AG04450 (cell line): ENCODE data around the gene ZSCAN2. TPM values are rescaled to one million over a fixed set of nuclear protein-coding genes. Genes with fewer than 3 reads are reported as not detected.

Experiments used
- CTCF ChIA-PET: fragments of 300-600, 350-600 bp; formaldehyde crosslinking; extraction: SDS; loops from one replicate; lab custom pipeline; 2022; ENCODE audit warnings: antibody characterized with exemption, inconsistent platforms; lab: Charles Lee
- POLR2A ChIA-PET: fragments of 350-600 bp; formaldehyde crosslinking; extraction: SDS; loops from one replicate; lab custom pipeline; 2021; ENCODE audit warnings: antibody characterized with exemption, inconsistent platforms; lab: Yijun Ruan, JAX
- DNase-seq: peaks from one replicate; pipeline ENCODE4 v3.0.0-alpha.2; 2011; ENCODE audit warnings: low read depth, low spot score
- H3K27ac ChIP-seq: one replicate; pipeline ENCODE4 v1.5.1; 2012; ENCODE audit warnings: low read depth, low read length, control low read depth
- H3K27me3 ChIP-seq: one replicate; pipeline ENCODE4 v1.6.0; 2012; ENCODE audit warnings: low read length; ENCODE audit not compliant: control insufficient read depth, insufficient read depth
- H3K4me3 ChIP-seq: 2 replicates; pipeline ENCODE4 v1.5.1; 2011; ENCODE audit warnings: mild to moderate bottlenecking, low read depth, low read length, control low read depth
- H3K9me3 ChIP-seq: 2 replicates; pipeline ENCODE4 v1.5.1; 2012; ENCODE audit warnings: low read length; ENCODE audit not compliant: control insufficient read depth, insufficient read depth
- polyA plus RNA-seq: library from polyadenylated mRNA; depleted of rRNA; stranded (reverse); fragments of >200 nt; gene quantifications from 2 replicates; pipeline ENCODE4 v1.2.3, GENCODE V29; 2011
- TF ChIP-seq, protein P1 (sequence below): IDR thresholded peaks from 2 replicates; pipeline ENCODE4 v1.5.1; 2011; ENCODE audit warnings: low read depth, low read length, control low read depth, inconsistent platforms

ZSCAN2 gene
- polyA plus RNA-seq, 1 experiment, result 16.2 TPM

GRCh38 chr15:84643838-84644237, 43.0 kb downstream of the ZSCAN2 start:
- CTCF ChIA-PET, result interaction anchor here (0.7 kb wide), 2 partner anchors 8 to 56 kb away, joined by 3 to 8 read pairs; no protein-coding TSS in a partner anchor

DNA sequence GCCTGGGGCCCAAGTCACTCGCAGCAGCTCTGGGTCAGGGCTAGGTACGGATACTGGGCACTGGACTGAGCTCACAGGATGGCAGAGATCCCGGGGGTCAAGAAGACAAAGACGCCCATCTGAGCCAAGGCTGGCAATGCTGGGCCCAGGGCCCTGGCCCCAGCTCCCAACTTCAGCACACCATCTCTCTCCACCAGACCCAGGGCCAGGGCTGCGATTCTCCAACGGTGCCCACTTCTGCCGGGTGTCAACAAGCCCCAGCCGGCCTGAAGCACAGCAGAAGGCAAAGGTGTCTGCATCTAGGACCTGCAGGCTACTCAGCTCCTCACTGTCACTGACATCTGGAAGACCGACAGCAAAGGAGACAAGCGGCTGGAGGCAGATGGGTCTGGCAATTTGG, 44.7 kb downstream of the ZSCAN2 start:
- Histone ChIP-seq H3K27ac (no peak overlapping the region), H3K9me3 (no peaks in the 10 kb centered on the region), H3K27me3 (no peaks in the 10 kb centered on the region), H3K4me3 (no peak overlapping the region)
- POLR2A ChIA-PET, result no interaction called here
- CTCF ChIA-PET, result no interaction called here
- no peak for DNase-seq
- TF ChIP-seq, protein P1, sequence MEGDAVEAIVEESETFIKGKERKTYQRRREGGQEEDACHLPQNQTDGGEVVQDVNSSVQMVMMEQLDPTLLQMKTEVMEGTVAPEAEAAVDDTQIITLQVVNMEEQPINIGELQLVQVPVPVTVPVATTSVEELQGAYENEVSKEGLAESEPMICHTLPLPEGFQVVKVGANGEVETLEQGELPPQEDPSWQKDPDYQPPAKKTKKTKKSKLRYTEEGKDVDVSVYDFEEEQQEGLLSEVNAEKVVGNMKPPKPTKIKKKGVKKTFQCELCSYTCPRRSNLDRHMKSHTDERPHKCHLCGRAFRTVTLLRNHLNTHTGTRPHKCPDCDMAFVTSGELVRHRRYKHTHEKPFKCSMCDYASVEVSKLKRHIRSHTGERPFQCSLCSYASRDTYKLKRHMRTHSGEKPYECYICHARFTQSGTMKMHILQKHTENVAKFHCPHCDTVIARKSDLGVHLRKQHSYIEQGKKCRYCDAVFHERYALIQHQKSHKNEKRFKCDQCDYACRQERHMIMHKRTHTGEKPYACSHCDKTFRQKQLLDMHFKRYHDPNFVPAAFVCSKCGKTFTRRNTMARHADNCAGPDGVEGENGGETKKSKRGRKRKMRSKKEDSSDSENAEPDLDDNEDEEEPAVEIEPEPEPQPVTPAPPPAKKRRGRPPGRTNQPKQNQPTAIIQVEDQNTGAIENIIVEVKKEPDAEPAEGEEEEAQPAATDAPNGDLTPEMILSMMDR, result no peak

More at GRCh38 chr15:84643838-84644237, 43.0 kb downstream of the ZSCAN2 start:
- POLR2A ChIA-PET, result no interaction called here
- no peak for DNase-seq
- Histone ChIP-seq H3K27ac (no peak overlapping the region), H3K4me3 (no peak overlapping the region), H3K27me3 (no peaks in the 10 kb centered on the region), H3K9me3 (no peaks in the 10 kb centered on the region)
- TF ChIP-seq, protein P1, result no peak

GRCh38 chr15:84645997-84646396, 45.2 kb downstream of the ZSCAN2 start:
- ChIA-PET CTCF (no interaction called here), POLR2A (no interaction called here)
- Histone ChIP-seq H3K27ac (no peak overlapping the region), H3K4me3 (no peak overlapping the region), H3K9me3 (no peaks in the 10 kb centered on the region), H3K27me3 (no peaks in the 10 kb centered on the region)
- no peak for DNase-seq
- TF ChIP-seq, protein P1, result no peak

DNA sequence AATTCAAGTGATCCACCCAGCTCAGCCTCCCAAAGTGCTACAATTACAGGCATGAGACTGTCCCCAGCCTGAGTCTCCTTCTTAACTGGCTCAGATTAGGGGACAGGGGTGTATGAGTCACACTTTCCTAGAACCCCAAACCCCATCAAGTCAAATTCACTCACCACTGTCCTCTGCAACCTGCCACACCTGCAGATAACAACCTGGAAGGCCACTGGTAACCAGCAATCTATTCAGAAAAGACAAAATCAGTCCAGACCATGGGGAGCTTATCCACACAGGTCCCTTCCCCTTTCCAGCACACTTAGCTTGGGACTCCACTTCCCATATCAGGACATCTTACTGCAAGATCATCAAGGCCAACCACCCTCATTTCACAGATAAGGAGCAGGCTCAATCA, 46.9 kb downstream of the ZSCAN2 start:
- DNase-seq, result no peak
- POLR2A ChIA-PET, result no interaction called here
- H3K27me3 ChIP-seq, result no peaks in the 10 kb centered on the region
- CTCF ChIA-PET, result interaction anchor here (1.3 kb wide), 1 partner anchor 11 kb away, joined by 9 read pairs; the partner anchor contains the start of gene NMB
- H3K9me3 ChIP-seq, result no peaks in the 10 kb centered on the region
- TF ChIP-seq, protein P1, result no peak
- H3K27ac ChIP-seq, result no peak overlapping the region
- no peak overlapping the region for H3K4me3 ChIP-seq

DNA sequence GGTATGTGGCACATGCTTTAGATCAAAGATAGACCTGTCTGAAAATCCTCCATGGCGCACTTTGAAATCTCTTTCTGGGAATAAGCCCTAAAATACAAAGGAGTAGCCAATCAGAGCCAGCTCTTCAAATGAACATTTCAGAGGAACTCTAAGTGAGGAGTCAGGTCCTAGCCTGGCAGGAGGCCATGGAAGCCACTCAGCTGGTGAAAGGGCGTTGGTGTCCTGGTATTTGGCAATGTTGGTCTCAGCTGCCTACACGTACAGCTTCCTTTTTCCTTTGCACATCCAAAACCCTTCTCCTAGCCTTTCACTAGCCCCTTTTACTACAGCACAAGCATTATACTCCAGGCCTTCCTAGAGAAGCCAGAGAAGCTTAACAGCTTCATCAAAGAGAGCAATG, 47.7 kb downstream of the ZSCAN2 start:
- Histone ChIP-seq H3K27me3 (no peaks in the 10 kb centered on the region), H3K4me3 (no peak overlapping the region), H3K9me3 (no peaks in the 10 kb centered on the region), H3K27ac (no peak overlapping the region)
- no peak for DNase-seq
- ChIA-PET CTCF (interaction anchor here (0.6 to 1.3 kb wide), 2 partner anchors 280 to 289 kb away, joined by 6 to 7 read pairs; no protein-coding TSS in a partner anchor), POLR2A (no interaction called here)
- TF ChIP-seq, protein P1, result no peak
